Body of pancreas (tissue), 4 donors: ENCODE measurements around the gene ZBTB46. TPM values are rescaled to one million over a fixed set of nuclear protein-coding genes. Genes with fewer than 3 reads are reported as not detected.
A peak's percentile ranks its signal among the peaks of the same experiment; 100 is the strongest.

Experiments used
- ATAC-seq: fragments of 150-250 bp; one replicate; pipeline ENCODE4 v1.9.1; 2016
- DNase-seq, 4 donors: peaks; one replicate each; pipeline ENCODE4 v3.0.0-alpha.2; 2019
- H3K27ac ChIP-seq, 4 donors: fragments of 200-600 bp; sonication (generic); 1 replicate in 3 of 4; 2 replicates in 1 of 4; pipeline versions ENCODE4 v1.5.1 to v1.6.1; 2016 to 2019; ENCODE audit warnings: mild to moderate bottlenecking in 1 of 4, mixed read lengths in 1 of 4, moderate library complexity in 1 of 4
- H3K27me3 ChIP-seq, 2 donors: fragments of 200-600 bp; sonication (generic); one replicate each; pipeline ENCODE4 v1.6.0; 2016; ENCODE audit warnings: mild to moderate bottlenecking in 1 of 2
- H3K36me3 ChIP-seq, 2 donors: fragments of 200-600 bp; sonication (generic); replicated peaks in 1 of 2; 2 replicates each; pipeline ENCODE4 v1.5.1; 2016; ENCODE audit warnings: low read depth in 2 of 2; ENCODE audit not compliant: insufficient read depth in 1 of 2
- H3K4me1 ChIP-seq: fragments of 200-600 bp; sonication (generic); one replicate; pipeline ENCODE4 v1.6.0; 2016
- H3K4me3 ChIP-seq, 2 donors: fragments of 200-600 bp; sonication (generic); 1 replicate in 1 of 2; 2 replicates in 1 of 2; pipeline ENCODE4 v1.5.1; 2016 to 2019
- H3K9me3 ChIP-seq, 3 donors: fragments of 200-600 bp; sonication (generic); 1 replicate in 2 of 3; 2 replicates in 1 of 3; pipeline ENCODE4 v1.5.1; 2016
- CTCF ChIP-seq, 7 experiments: fragments of 450-650 bp in 4 of 7; fragments of 200-600 bp in 3 of 7; sonication (generic) in 3 of 7; IDR thresholded peaks; one replicate each; pipeline ENCODE4 v1.5.1; 2016 to 2019; ENCODE audit warnings: antibody characterized with exemption in 7 of 7
- POLR2A ChIP-seq, 3 donors: fragments of 450-650 bp; IDR thresholded peaks; one replicate each; pipeline ENCODE4 v1.6.1; 2016; ENCODE audit warnings: antibody characterized with exemption in 3 of 3, mild to moderate bottlenecking in 2 of 3
- WGBS, 2 donors: methylation state at CpG; one replicate each; pipeline ENCODE4 v1.1.5; 2017; 5-methylcytosine and 5-hydroxymethylcytosine counted together
- intact Hi-C: fragments of 100-400 bp; cut with DNase I; formaldehyde crosslinking; loops from one replicate; pipeline ENCODE4 v1.15.1; 2023
- total RNA-seq, 2 donors: library from RNA; depleted of rRNA; stranded (reverse); fragments of >200 nt; gene quantifications; one replicate each; pipeline ENCODE4 v1.1.0, GENCODE V29; 2016

The ZBTB46 gene
- total RNA-seq, 2 donors from 2014 or later: 4.3 to 5.4 TPM

DNA sequence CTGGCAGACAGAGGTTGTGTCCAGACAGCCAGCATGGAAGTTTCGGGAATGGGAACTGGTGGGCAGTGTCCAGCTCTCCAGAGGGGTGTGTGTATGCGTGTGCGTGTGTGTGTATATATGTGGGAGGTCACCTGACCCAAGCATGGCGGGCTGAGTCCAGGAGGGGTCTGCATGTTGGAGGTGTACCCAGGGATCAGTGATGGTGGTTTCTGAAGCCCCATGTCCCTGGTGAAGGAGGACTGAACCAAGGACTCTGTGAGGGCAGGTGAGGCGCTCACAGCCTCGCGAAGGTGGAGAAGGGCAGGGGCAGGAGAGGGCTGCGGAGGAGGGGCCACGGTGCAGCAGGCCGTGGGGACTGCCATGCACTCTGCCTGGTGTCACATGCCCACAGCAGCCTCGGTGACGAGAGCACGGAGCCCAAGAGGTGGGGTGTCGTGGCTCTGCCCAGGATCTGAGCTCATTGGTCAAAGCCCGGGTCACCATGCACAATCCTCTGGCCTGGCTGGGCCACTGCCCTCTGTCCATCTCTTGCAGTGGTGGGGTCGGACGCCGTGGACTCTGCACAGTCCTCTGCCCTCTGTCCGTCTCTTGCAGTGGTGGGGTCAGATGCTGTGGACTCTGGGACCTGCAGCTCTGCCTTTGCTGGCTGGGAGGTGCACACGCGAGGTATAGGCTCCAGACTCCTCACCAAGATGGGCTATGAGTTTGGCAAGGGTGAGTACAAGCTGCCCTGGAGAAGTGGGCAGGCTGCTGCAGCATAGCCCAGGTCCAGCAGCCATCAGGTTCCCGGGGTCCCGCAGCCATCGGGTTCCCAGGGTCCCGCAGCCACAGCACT is 96.7 kb downstream of the ZBTB46 start:
- H3K4me3 ChIP-seq: no peak overlapping the region
- intact Hi-C loops: loop anchor here (10.0 kb wide), 1 partner anchor 80 kb away; the partner anchor contains the start of genes RTEL1 and STMN3
- no peaks in the 10 kb centered on the region for H3K27me3 ChIP-seq
- H3K36me3 ChIP-seq: peaks cover 0 to 8% of the 10 kb centered on the region in 2 donors
- H3K9me3 ChIP-seq: no peaks in the 10 kb centered on the region
- ATAC-seq (no peak), DNase-seq (no peak)
- WGBS, 2 donors: 89 to 93% methylated on average over 17 to 18 of the region's 25 CpGs
- TF ChIP-seq POLR2A (IDR thresholded peaks at IDR 0.05) (no peak), CTCF (IDR thresholded peaks at IDR 0.05) (no peak)
- H3K27ac ChIP-seq: no peak overlapping the region
- peaks cover 23% of the 10 kb centered on the region for H3K4me1 ChIP-seq

DNA sequence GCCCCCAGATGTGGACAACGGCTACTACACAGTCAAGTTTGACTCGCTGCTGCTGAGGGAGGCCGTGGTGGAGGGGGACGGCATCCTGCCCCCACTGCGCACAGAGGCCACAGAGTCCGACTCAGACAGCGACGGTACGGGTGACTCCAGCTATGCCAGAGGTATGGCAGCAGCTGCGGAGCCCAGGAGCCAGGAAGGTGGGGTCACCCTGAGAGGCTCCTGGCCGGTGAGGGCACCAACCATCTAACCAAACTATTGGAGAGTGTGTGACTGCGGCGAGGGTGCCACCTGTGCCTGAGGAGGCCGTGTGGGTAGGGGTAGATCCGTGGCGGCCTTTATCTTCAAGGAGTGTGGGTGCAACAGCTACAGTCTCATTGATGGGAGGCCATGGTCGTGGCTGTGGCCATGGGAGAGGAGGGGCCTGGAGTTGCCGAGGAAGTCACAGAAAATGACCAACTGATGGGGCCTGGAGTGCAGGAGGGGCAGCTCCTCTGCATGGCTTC is 97.4 kb downstream of the ZBTB46 start:
- DNase-seq: no peak
- no peaks in the 10 kb centered on the region for H3K27me3 ChIP-seq
- no peak for ATAC-seq
- intact Hi-C loops: loop anchor here (10.0 kb wide), 1 partner anchor 79 kb away; the partner anchor contains the start of genes RTEL1 and STMN3
- WGBS, 2 donors: 88 to 95% methylated on average over 9 to 17 of the region's 18 CpGs
- peaks cover 19% of the 10 kb centered on the region for H3K4me1 ChIP-seq
- no peak overlapping the region for H3K27ac ChIP-seq
- no peaks in the 10 kb centered on the region for H3K9me3 ChIP-seq
- TF ChIP-seq CTCF (IDR thresholded peaks at IDR 0.05): no peak
- TF ChIP-seq POLR2A (IDR thresholded peaks at IDR 0.05): no peak
- no peak overlapping the region for H3K4me3 ChIP-seq
- H3K36me3 ChIP-seq: peaks cover 0 to 8% of the 10 kb centered on the region in 2 donors

- intact Hi-C loops: loop anchor here (10.0 kb wide), 1 partner anchor 78 kb away; the partner anchor contains the start of genes RTEL1 and STMN3
- TF ChIP-seq POLR2A (IDR thresholded peaks at IDR 0.05) (no peak), CTCF (IDR thresholded peaks at IDR 0.05) (no peak)
- Histone ChIP-seq H3K9me3 (no peaks in the 10 kb centered on the region), H3K4me3 (no peak overlapping the region), H3K27ac (no peak overlapping the region), H3K27me3 (no peaks in the 10 kb centered on the region), H3K36me3 (peaks cover 0 to 8% of the 10 kb centered on the region in 2 donors), H3K4me1 (peaks cover 19% of the 10 kb centered on the region)
- ATAC-seq (no peak), DNase-seq (no peak)
- 88 to 94% methylated on average over 7 to 13 of the region's 13 CpGs for WGBS, 2 donors
Measured at GRCh38 chr20:63733117-63733516, 97.9 kb downstream of the ZBTB46 start.

GRCh38 chr20:63732118-63733095 is 98.7 kb downstream of the ZBTB46 start:
- Histone ChIP-seq H3K4me3 (no peak overlapping the region), H3K9me3 (no peaks in the 10 kb centered on the region), H3K27me3 (no peaks in the 10 kb centered on the region), H3K36me3 (peaks cover 0 to 8% of the 10 kb centered on the region in 2 donors), H3K4me1 (peaks cover 17% of the 10 kb centered on the region), H3K27ac (no peak overlapping the region)
- peak in 1 of 7 experiments; percentile 52 for TF ChIP-seq CTCF (IDR thresholded peaks at IDR 0.05)
- TF ChIP-seq POLR2A (IDR thresholded peaks at IDR 0.05): no peak
- ATAC-seq (no peak), DNase-seq (no peak)
- WGBS, 2 donors: 85 to 89% methylated on average over 38 of the region's 38 CpGs
- intact Hi-C loops: loop anchor here (10.0 kb wide), 1 partner anchor 78 kb away; the partner anchor contains the start of genes RTEL1 and STMN3
